Endometrial microvascular endothelial cells (primary cell): ENCODE results near the gene RASL10B. TPM values are rescaled to one million over a fixed set of nuclear protein-coding genes. Genes with fewer than 3 reads are reported as not detected.
"Not testable (repeated sequence)": the region's sequence is repeated elsewhere in the genome, so short reads cannot be mapped to it uniquely, and the experiment has no call there.

Source experiments
- in situ Hi-C: cut with HindIII; loops from 2 replicates; pipeline ENCODE4 v1.10.0; 2017; ENCODE audit warnings: low sequenced_read_pairs, low pct_unique_long_range_greater_than_20kb; ENCODE audit errors: inconsistent ontology term
- total RNA-seq: library from RNA; depleted of rRNA; stranded (reverse); fragments of >200 nt; gene quantifications from one replicate; pipeline ENCODE4 v1.2.3, GENCODE V29; 2015; ENCODE audit errors: inconsistent ontology term

Gene RASL10B
- total RNA-seq, 1 donor from 2014 or later, result under 0.01 TPM

DNA sequence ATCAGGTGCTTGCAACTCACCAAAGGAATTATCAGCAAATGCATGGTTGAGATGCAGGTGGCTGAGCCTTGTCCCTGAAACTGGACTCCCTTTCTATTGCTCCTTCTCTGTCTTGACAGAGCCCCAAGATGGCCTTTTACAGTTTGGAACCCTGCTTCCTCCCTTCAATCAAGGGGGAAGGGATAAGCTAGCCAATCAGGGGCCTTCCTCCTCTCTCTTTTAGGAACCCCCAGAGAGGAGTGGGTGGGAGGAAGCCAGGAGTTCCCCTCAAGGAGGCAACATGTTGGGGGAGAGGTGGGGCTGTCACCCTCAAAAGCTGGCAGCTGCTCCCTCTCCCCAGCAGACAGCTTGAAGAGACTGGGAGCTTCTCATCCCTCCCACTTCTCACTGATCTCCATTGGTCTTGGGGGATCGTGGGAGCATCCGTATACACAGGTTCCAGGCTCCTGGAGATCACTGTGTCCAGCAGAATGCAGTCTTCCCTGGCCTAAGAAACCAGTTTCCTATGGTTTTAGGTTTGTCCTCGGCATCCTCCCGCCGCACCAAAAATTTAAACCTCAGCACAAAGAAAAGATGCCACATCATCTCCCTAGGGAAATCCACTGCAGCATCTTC, 7.2 kb downstream of the RASL10B start:
- in situ Hi-C loops, result no loop called here

DNA sequence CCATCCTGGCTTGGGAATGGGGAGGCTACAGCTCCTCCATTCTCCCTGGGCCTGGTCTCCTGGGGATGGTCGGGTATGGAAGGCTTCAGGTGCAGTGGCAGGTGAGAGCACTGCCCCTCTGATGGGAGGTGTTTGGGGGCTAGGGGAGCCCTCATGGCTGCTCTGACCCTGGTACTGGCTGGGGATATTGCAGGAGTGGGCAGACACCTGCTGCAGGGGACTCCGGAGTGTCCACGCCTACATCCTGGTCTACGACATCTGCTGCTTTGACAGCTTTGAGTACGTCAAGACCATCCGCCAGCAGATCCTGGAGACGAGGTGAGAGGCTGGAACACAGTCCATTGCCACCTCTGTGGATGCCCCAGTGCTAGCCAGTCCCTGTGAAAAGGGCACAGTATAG, 8.8 kb downstream of the RASL10B start:
- in situ Hi-C loops, result no loop called here

DNA sequence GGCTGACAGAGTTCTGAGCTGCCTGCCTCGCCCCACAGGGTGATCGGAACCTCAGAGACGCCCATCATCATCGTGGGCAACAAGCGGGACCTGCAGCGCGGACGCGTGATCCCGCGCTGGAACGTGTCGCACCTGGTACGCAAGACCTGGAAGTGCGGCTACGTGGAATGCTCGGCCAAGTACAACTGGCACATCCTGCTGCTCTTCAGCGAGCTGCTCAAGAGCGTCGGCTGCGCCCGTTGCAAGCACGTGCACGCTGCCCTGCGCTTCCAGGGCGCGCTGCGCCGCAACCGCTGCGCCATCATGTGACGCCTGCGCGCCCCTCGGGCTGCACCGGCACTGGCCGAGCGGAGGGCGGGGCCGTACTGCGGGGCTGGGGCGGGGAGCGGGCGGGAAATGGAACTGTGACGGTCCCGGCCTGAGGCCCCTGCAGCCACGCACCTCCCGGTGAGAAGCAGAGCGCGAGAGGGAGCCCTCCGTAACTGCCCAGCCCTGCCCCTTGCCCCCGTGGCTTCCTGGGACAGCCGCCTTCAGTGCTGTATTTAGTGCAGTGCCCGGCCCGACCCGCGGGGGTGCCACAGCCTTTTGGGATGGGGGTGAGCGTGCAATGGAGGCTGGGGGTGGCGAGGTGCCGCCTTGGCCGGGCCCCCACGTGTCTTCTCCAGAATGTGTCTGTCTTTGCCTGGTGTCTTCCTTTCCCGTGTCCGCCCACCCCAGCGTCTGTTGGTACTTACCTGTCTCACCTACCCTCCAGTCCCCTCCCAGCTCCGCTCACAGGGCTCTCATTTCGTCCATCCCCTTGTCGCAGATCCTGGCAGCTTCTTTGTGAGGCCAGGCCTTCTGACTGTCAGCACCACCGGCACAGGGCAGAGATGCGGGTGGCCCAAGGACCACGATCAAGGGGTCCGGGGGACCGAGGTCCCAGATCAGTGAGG, 9.8 kb downstream of the RASL10B start:
- in situ Hi-C loops, result no loop called here

DNA sequence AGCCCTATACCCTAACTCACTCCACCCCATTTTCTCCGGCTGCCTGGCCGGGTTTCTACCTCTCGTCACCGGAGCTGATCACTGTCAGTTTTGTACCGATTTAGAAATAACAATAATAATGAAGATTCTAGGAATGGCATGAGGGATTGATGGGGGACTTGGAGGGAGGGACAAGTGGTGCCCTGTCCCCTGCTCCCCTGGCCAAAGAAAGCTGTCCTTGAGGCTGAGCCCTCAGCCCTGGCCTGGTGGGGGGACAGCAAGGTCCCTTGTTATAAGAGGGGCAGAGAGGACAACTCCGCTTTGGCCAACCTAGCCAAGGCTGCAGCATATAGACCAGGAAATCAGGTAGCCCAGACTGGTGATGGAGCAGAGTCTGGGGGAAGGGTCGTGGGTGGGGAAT, 11.1 kb downstream of the RASL10B start:
- in situ Hi-C loops, result no loop called here

DNA sequence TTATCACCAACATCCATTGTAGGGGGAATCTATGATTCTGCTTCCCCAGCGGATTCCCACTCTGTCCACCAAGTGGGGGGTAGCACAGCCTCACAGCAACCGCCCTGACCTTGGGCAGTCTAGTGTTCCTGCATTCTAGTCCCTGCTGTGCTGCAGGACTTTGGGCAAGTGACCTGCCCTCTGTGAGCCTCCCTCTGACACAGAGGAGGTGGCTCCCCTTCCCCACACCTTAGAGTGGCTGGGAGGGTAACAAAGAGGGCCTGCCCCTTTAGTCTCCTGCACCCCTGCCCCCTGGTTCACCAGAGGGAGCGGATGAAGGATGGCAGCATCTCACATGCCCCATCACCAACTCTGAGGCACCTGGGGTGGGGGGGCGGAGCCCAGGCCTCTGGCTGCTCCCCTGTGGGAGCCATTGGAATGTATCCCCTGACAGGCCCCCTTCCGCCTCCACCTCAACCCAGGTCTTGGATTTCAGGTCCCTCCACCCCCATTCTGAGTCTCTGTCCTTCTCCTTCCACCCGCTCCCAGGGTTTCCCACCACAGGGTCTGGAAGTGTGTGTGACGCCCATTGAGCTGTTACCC, 11.5 kb downstream of the RASL10B start:
- in situ Hi-C loops, result no loop called here

DNA sequence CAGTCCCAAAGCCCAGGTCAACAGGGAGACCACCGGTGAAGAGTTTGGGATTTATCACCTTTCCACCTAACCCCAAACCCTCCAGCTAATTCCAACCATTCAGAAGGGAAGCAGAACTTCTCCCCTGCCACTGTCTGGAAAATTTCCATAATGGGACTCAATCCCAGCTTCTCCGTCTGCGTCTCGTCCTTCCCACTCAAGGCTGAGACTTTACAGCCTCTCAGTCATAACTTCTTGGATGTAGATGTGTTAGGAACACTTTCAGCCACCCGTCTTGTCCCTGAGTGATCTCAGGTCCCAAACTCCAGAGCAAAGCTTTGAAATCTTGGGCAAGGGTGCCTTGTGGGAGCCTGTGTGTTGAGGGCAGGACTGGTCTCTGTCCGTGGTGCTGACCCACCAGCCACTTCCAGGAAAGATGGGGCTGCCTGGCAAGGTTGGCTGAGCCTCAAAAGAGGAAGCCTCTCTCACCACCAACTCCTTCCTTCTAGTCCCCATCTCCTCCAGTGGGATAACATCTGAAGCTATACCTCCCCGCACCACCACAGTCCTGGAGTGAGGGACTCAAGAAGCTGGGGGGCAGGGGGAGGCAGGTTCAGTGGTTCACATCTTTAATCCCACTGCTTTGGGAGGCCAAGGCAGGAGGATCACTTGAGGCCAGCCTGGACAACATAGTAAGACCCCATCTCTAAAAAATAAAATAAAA, 12.3 kb downstream of the RASL10B start:
- in situ Hi-C loops, result no loop called here

DNA sequence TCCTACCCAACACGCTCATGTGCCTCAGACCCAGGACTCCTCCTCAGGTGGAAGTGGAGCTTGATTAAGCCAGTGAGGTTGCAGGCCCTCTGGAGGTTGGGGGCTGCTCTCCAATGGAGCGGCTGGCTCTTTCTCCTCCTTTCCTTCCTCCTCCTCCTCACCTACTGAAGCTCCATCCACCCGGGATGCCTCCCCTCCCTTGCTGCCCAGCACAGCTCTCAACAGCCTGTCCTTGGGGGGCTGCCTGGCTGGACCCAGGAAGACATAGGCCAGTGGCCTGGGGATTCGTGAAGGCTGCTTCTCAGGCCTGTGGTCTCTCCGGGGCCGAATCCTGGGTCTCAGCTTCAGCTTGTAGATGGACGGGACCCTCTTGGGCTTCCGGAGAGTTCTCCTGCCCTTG, 13.4 kb downstream of the RASL10B start:
- in situ Hi-C loops, result no loop called here

DNA sequence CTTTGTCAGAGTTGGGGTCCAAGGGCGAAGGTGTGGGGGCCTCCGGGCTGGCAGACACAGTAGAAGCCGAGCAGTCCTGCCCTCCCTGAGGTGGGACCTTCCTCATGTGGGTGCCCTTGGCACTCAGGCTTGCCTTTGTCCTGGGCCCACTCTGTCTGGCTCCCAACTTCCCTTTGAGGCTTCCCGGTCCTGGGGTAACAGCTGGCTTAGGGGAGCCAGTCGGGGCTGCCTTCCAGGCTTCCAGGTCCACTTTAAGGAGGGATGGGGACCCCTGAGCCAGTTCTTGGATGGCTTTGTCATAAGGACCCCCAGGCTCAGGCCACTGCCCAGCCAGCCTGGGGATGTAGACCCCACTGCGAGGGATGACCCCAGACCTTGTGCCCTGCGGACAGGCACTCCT, 13.8 kb downstream of the RASL10B start:
- in situ Hi-C loops, result no loop called here

DNA sequence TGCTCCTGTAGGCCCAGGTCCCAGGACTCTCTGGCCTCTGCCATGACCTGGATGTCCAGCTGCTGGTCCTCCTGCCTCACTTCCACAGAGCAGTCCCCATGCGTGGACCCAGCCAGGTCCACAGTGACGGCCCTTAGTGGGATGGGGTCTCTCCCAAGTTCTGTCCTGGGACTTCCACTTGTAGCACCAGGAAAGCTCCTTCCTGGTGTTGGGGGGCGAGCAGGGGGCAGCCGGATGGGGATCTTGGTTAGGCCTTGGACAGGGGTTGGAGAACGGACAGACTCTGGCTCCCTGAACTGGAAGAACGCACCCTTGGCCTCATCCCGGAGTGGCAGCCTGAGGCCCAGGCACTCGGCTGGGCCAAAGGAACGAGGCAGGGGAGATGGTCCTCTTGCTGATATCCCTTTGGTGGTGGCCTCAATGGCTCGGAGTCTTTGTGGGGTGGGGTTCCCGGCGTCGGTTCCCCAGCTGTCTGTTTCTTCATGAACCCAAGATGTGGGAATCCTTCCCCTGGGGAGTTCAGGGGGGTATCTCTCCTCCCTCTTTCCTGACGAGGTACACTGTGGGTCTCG, 14.4 kb downstream of the RASL10B start:
- in situ Hi-C loops, result no loop called here

DNA sequence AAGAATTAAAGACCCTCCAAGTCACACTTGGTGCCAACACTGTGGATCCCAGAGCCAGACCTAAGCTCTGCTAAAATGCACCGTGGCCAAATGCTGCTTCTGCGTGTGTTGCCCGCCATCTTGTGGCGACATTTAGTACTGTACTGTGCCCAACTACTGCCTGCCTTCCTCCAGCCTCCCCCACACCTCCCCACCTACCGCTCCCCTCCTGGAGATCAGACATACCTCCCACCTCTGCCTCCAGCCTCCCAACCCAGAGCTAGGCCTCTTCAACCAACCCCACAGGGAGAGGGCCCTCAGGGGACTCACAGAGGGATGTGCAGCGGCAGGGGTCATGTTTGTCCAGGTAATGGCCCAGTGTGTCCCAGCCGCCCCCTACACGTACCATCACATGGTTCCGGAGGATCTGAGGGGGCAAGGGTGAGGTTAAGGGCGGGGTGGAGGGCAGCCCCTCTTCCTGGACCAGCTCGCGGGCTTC, 16.1 kb downstream of the RASL10B start:
- in situ Hi-C loops, result no loop called here

DNA sequence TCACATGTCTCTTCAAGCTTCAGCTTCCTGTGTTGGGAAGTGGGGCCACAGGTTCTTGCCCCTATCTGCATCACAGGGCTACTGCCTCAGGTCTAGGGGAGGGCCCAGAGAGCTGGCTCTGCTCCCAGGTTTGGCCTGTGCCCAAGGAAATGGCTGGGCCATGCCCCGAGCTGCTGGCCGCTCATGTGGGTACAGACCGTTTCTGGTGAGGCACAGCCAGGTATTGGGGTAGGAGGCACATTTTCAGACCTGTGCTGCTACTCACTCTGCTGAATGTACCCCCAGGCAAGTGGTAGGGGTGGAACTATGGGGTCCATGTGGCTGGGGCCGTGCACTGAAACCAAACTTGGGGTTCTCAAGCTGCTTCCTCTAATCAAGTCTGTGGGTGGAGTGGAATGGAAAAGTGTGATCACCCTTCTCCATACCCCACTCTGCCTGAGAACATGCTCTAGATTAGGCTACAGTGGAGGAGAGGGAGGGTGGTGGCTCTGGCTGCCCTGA, 17.0 kb downstream of the RASL10B start:
- in situ Hi-C loops, result no loop called here

DNA sequence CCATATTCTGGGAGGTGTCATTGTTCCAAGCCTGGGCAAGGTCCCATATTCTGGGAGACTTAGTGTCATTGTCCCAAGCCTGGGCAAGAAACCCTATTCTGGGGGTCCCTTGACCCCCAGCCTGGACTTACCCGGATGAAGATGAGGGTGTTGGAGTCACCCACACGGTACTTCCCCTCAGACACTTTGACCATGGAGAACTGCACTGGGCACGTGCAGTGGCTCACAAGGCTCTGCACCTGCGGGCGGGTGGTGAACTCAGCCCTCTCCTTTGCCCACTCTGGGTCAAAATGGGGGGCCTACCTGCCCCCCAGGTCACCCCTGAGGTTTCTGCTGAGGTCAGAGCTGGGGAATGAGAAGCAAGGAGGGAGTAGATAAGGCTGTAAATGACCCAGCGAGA, 17.5 kb downstream of the RASL10B start:
- in situ Hi-C loops, result no loop called here

DNA sequence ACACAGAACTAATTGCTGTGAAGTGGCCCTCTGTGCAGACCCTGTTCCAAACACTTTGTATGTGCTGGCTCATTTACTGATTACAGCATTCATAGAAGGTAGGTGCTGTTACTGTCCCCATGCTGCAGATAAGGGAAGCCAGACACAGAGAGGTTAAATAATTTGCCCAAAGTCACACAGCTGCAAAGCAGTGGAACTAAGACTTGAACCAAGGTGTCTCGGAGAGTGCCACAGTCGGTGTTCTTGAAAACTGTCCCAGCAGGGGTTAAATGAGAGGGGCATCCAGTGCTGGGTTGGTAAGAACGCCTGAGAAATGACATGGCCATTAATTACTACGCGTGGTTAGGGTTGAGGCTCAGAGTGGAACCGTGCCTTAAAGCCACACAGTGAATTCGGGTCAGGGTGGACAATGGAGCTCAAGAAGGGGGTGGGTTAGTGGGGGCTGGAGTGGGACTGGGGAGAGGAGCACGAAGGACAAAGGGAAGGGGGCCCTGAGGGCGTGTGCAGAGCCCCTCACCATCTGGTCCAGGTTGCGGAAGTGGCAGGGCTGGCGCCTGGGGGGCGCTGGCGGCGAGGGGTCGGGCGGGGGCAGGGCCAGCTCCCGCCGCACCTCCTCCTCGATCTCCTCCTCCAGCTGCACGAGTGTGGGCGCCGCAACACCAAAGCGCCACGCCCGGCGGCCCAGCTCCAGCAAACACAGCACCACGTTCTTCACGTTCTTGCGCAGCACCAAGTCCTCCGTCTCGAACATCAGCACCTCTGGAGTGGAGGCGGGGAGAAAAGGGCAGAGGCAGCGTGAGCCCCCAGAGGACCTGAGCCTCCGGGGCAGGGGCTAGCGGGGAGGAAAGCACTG, 18.3 kb downstream of the RASL10B start:
- in situ Hi-C loops, result no loop called here

DNA sequence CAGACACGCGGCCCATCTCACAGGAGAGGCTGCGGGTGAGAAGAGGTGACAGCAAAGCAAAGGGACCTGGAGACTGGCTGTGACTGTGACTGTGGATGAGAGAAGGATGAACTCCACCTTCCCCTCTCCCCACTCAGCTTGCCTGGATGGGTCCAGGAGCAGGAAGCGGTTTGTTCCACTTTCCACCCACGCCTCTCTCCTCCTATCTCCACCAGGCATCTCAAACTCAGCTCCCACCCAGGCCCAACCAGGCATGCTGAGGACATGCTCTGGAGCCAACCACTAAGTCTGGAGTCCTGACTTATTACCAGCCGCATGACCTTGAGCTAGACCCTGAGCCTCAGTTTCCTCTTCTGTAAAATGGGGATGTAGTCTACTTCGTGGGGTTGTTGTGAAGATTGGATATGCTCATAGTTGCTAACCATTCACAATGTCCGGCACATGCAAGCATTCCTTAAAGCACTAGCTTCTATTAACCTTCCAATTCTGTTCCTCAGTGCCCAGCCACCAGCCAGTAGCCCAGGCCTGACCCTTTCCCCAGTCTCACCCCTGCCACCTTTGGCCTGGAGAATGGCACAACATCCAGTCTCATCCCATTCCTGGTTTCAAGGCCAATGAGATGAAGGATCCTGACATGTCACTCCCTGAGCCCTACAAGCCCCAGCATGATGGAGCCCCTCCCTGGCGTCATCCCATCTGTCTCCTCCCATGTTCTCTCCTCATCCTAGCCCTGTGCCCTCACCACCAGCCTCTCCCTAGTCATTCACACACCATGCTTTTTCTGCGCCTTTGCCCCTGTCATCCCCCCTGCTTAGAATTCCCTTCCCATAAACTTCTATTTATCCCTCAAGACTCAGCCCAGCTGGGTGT, 19.3 kb downstream of the RASL10B start:
- in situ Hi-C loops, result no loop called here

DNA sequence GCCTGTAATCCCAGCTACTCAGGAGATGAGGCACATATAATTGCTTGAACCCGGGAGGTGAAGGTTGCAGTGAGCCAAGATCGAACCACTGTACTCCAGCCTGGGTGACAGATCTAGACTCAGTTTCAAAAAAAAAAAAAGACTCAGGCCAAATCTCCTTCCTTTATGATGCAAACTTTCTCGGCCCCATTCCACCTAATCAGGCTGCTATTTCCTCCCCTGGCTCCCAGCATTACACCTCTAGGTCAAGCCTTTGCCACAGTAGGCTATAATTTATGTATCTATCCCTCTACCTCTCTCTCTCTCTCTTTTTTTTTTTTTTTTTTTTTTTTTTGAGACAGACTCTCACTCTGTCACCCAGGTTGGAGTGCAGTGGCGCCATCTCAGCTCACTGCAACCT, 20.1 kb downstream of the RASL10B start:
- in situ Hi-C loops, result not testable (repeated sequence)

DNA sequence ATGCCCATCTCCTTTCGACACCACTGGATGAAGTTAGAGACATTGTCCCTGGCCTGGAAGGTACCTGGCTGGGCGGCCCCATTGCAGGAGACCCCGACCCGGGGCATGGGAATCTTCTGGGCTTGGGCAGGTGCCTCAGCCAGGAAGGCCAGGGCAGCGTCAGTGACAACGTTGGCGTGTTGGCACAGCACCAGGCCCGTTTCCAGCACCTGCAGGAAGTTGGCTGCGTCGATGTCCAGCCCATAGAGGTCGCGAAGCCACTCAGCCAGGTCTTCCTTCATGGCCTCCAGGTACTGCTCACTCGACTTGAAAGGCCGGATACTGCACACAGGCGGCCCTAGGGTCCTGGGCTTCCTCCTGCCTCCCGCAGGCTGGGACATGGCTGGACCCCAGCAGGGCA, 21.0 kb downstream of the RASL10B start:
- in situ Hi-C loops, result no loop called here
